HL-60 (cell line): ENCODE data around the gene DENND1A.

Experiments used
- CTCF ChIP-seq: IDR thresholded peaks from one replicate; pipeline ENCODE4 v1.5.1; 2011; ENCODE audit warnings: low read length, control low read depth, inconsistent platforms; ENCODE audit not compliant: insufficient read depth
- GABPA ChIP-seq: IDR thresholded peaks from 2 replicates; pipeline ENCODE4 v1.6.1; 2012; ENCODE audit warnings: low read depth

GRCh38 chr9:123346826-123347225 lies 583.1 kb downstream of the DENND1A start:
- no peak for TF ChIP-seq GABPA
- TF ChIP-seq CTCF, result no peak
